ENCODE results near the gene C5orf15. TPM values are rescaled to one million over a fixed set of nuclear protein-coding genes. Genes with fewer than 3 reads are reported as not detected.

C5orf15 gene
- total RNA-seq, 1 experiment from 2014 or later: 28.8 TPM

GRCh38 chr5:133921979-133922378, 46.4 kb downstream of the C5orf15 start (continued):
- TF ChIP-seq ZBTB33 (IDR thresholded peaks at IDR 0.05; ENCODE audit: extremely low read depth, insufficient replicate concordance, low read length) (no peak), SRF (IDR thresholded peaks at IDR 0.05; ENCODE audit: low read depth) (no peak), ELF1 (IDR thresholded peaks at IDR 0.05; ENCODE audit: borderline replicate concordance, low read depth) (no peak), MAX (IDR thresholded peaks at IDR 0.05) (no peak), EZH2 (IDR thresholded peaks at IDR 0.05) (no peak)

GRCh38 chr5:133921069-133921468, 47.4 kb downstream of the C5orf15 start:
- Histone ChIP-seq H3K4me2 (ENCODE audit: low read length) (no peak overlapping the region), H3K9me3 (ENCODE audit: control insufficient read depth in 1 of 2, insufficient read depth in 1 of 2, low read depth in 1 of 2, low read length in 2 of 2) (no peaks in the 10 kb centered on the region), H2AFZ (ENCODE audit: low read depth, low read length, poor library complexity, severe bottlenecking) (no peak overlapping the region), H3K27ac (ENCODE audit: low read depth, low read length) (no peak overlapping the region), H3K36me3 (ENCODE audit: control insufficient read depth in 1 of 2, insufficient read depth in 2 of 2, low read length in 2 of 2) (no peaks in the 10 kb centered on the region), H3K79me2 (ENCODE audit: insufficient read depth, low read length) (no peaks in the 10 kb centered on the region), H3K9ac (ENCODE audit: low read length) (no peak overlapping the region), H3K4me1 (ENCODE audit: control insufficient read depth in 1 of 2, insufficient read depth in 2 of 2, low read length in 2 of 2) (no peaks in the 10 kb centered on the region), H3K9me2 (ENCODE audit: insufficient read depth) (no peaks in the 10 kb centered on the region), H3K4me3 (replicated peaks in 1 of 2; ENCODE audit: low read depth in 1 of 2, low read length in 2 of 2) (no peak overlapping the region), H3K27me3 (ENCODE audit: insufficient read depth, low read length) (peaks cover 13% of the 10 kb centered on the region), H4K20me1 (ENCODE audit: insufficient read depth) (no peaks in the 10 kb centered on the region)
- no TSS peak for BruUV-seq (replicated peaks)
- DNase-seq (ENCODE audit: low read depth, low spot score) (no peak), ATAC-seq (no peak)
- ChIA-PET RAD21 (ENCODE audit: low non-redundant PET in 1 of 2, low total read pairs in 2 of 2, uncharacterized antibody in 2 of 2, unreplicated experiment in 2 of 2) (interaction anchor here in 1 of 2 experiments (0.7 kb wide), 1 partner anchor 546 kb away, joined by 3 read pairs; no protein-coding TSS in a partner anchor), CTCF (no interaction called here), POLR2A (no interaction called here)
- intact Hi-C loops (cut with micrococcal nuclease): no loop called here
- no peak for TF ChIP-seq EZH2phosphoT487 (IDR thresholded peaks at IDR 0.05; ENCODE audit: borderline replicate concordance)
- TF ChIP-seq ZFX (IDR thresholded peaks at IDR 0.05): no peak
- no peak for TF ChIP-seq TCF7L2 (IDR thresholded peaks at IDR 0.05; ENCODE audit: borderline replicate concordance, extremely low read depth, insufficient read depth, insufficient read length)
- TF ChIP-seq MAX (IDR thresholded peaks at IDR 0.05): no peak
- no peak for TF ChIP-seq SIN3A (IDR thresholded peaks at IDR 0.05; ENCODE audit: low read depth)
- no peak for TF ChIP-seq ZNF274 (IDR thresholded peaks at IDR 0.05; ENCODE audit: low read depth, low read length)
- no peak for TF ChIP-seq ZBTB33 (IDR thresholded peaks at IDR 0.05; ENCODE audit: extremely low read depth, insufficient replicate concordance, low read length)
- no peak for TF ChIP-seq EGR1 (IDR thresholded peaks at IDR 0.05; ENCODE audit: low read depth)
- no peak for TF ChIP-seq CEBPB (IDR thresholded peaks at IDR 0.05; ENCODE audit: low read depth)

Data from HCT116 (cell line).